Left lobe of liver (tissue), 2 donors: Measurements from ENCODE around the gene ENKD1. TPM values are rescaled to one million over a fixed set of nuclear protein-coding genes. Genes with fewer than 3 reads are reported as not detected.
"Not testable (repeated sequence)": the region's sequence is repeated elsewhere in the genome, so short reads cannot be mapped to it uniquely, and the experiment has no call there.

Experiments used
- ATAC-seq: fragments of 200-7000 bp; cut with Tn5 transposase; one replicate; pipeline ENCODE4 v1.9.1; 2020; ENCODE audit warnings: mild to moderate bottlenecking, moderate library complexity
- DNase-seq: peaks from one replicate; pipeline ENCODE4 v3.0.0-alpha.2; 2020; ENCODE audit warnings: low spot score
- total RNA-seq: library from RNA; stranded (reverse); gene quantifications from one replicate; pipeline ENCODE4 v1.2.1, GENCODE V29; 2021
- donor health status: DM: no; HTN: no; CAD: no; lungs with moderate emphysema.
- donor health status: DM: no; HTN: yes; CAD: no.

The ENKD1 gene
- total RNA-seq = 10.6 TPM

- DNase-seq = peak; percentile 91
- ATAC-seq = peak; percentile 73
These were observed at the start of gene ENKD1, which contains the start of gene C16orf86 for GRCh38 chr16:67666559-67667452. ENKD1 (minus strand) TSS chr16:67666750; CDS start chr16:67666442, 308 bp downstream. C16orf86 (plus strand) TSS chr16:67666814; CDS start chr16:67666971, 157 bp downstream.

- peak; percentile 35 for ATAC-seq
- DNase-seq = no peak
These were observed 49.5 kb upstream of the ENKD1 start for GRCh38 chr16:67716097-67716496.

GRCh38 chr16:67714522-67714921, 48.0 kb upstream of the ENKD1 start:
- DNase-seq (no peak), ATAC-seq (no peak)

GRCh38 chr16:67713647-67714273, 47.2 kb upstream of the ENKD1 start:
- peak; percentile 14 for ATAC-seq
- no peak for DNase-seq

- ATAC-seq (no peak), DNase-seq (no peak)
These were observed 44.1 kb upstream of the ENKD1 start for GRCh38 chr16:67710607-67711006.

GRCh38 chr16:67709050-67709449, 42.5 kb upstream of the ENKD1 start:
- DNase-seq (no peak), ATAC-seq (peak; percentile 60)

GRCh38 chr16:67708368-67708771, 41.8 kb upstream of the ENKD1 start:
- ATAC-seq (peak; percentile 69), DNase-seq (no peak)

GRCh38 chr16:67707790-67708189, 41.2 kb upstream of the ENKD1 start:
- ATAC-seq (no peak), DNase-seq (no peak)

- ATAC-seq (no peak), DNase-seq (no peak)
These were observed 40.7 kb upstream of the ENKD1 start for GRCh38 chr16:67707210-67707609.

GRCh38 chr16:67704110-67704509, 37.6 kb upstream of the ENKD1 start:
- no peak for DNase-seq
- no peak for ATAC-seq

- no peak for DNase-seq
- ATAC-seq = no peak
These were observed 37.1 kb upstream of the ENKD1 start for GRCh38 chr16:67703626-67704025.

GRCh38 chr16:67702130-67702529, 35.6 kb upstream of the ENKD1 start:
- DNase-seq (no peak), ATAC-seq (no peak)

- no peak for ATAC-seq
- no peak for DNase-seq
These were observed 34.9 kb upstream of the ENKD1 start for GRCh38 chr16:67701420-67701819.

- DNase-seq = no peak
- ATAC-seq = peak; percentile 23
These were observed 32.7 kb upstream of the ENKD1 start for GRCh38 chr16:67699265-67699664.

- no peak for DNase-seq
These were observed 31.1 kb upstream of the ENKD1 start for GRCh38 chr16:67697422-67698185.

GRCh38 chr16:67694611-67695010, 28.1 kb upstream of the ENKD1 start:
- ATAC-seq (peak; percentile 65), DNase-seq (no peak)

More at GRCh38 chr16:67697422-67698185, 31.1 kb upstream of the ENKD1 start:
- peak; percentile 49 for ATAC-seq

- DNase-seq, ATAC-seq: not testable (repeated sequence)
These were observed 27.2 kb upstream of the ENKD1 start for GRCh38 chr16:67693517-67694285.

- DNase-seq = no peak
- no peak for ATAC-seq
These were observed 19.0 kb upstream of the ENKD1 start for GRCh38 chr16:67685388-67686112.

GRCh38 chr16:67683767-67684166, 17.2 kb upstream of the ENKD1 start:
- DNase-seq = no peak

More at GRCh38 chr16:67683767-67684166, 17.2 kb upstream of the ENKD1 start:
- no peak for ATAC-seq
